ENCODE measurements around the gene KLHL29.

The KLHL29 gene

GRCh38 chr2:23698721-23699579, 314.0 kb downstream of the KLHL29 start:
- no peak for TF ChIP-seq CTCF (IDR thresholded peaks at IDR 0.05; ENCODE audit: insufficient read depth, missing control alignments)
- no peak for FAIRE-seq
- DNase-seq (ENCODE audit: insufficient read length, low spot score) = no peak

DNA sequence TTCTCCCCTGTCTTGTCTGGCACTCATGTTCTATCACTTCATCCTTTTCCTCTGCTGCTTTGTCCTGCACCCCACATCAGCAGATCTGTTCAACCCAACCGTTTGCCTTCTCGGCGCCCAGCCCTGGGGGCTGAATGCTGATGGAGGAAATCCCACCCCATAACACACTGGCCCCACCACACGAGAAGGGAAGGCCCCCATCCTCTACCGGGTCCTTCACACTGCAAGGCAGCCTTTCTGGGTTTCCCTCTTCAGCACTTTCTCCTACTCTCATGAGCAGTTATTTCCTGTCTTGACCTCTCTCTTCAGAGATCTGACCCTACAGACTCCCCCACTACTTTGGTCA, 314.6 kb downstream of the KLHL29 start:
- TF ChIP-seq CTCF (IDR thresholded peaks at IDR 0.05; ENCODE audit: insufficient read depth, missing control alignments) = no peak
- FAIRE-seq (no peak), DNase-seq (ENCODE audit: insufficient read length, low spot score) (no peak)

GRCh38 chr2:23700627-23701026, 315.6 kb downstream of the KLHL29 start:
- no peak for TF ChIP-seq CTCF (IDR thresholded peaks at IDR 0.05; ENCODE audit: insufficient read depth, missing control alignments)
- no peak for DNase-seq (ENCODE audit: insufficient read length, low spot score)
- FAIRE-seq = no peak

- TF ChIP-seq CTCF (IDR thresholded peaks at IDR 0.05; ENCODE audit: insufficient read depth, missing control alignments) = no peak
- FAIRE-seq (no peak), DNase-seq (ENCODE audit: insufficient read length, low spot score) (no peak)
These were observed 318.1 kb downstream of the KLHL29 start for GRCh38 chr2:23703037-23703582.

GRCh38 chr2:23703583-23704385, 318.8 kb downstream of the KLHL29 start:
- no peak for TF ChIP-seq CTCF (IDR thresholded peaks at IDR 0.05; ENCODE audit: insufficient read depth, missing control alignments)
- FAIRE-seq = no peak

DNA sequence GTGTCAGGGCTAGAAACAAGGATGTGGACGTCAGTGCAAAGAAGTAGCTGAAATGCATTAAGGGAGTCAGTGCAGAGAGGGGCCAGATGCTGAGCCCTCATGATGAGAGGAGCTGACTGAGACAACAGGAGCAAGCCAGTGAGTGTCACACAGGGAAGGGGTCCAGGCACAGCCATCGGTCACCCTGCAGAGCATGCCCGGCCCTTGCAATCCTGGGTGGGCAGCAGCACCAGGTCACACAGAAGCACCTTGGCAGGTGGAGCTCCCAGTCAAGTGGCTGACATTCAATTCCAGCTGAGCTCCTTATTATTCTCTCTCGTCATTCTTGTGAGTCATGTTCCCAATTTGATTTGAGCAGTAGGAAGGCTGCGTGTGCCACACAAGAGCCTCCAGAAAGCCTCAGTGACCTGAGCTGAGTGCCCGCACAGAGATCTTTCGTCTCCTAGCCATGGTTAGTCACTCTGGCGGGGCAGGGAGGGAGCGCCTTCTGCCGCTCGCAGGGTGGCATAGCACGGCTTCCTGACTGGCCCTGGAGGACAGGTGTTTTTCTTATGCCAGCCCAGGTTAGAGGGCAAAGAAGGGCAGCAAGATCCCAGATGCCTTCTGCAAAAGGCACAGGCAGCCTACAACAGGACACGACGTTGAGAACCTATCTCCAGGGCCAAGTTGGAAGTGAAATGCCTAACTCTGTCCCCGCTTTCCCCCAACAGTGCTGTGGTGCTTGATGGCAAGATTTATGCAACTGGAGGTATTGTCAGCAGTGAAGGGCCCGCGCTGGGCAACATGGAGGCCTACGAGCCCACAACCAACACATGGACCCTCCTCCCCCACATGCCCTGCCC, 321.0 kb downstream of the KLHL29 start:
- no peak for FAIRE-seq
- TF ChIP-seq CTCF (IDR thresholded peaks at IDR 0.05; ENCODE audit: insufficient read depth, missing control alignments) = no peak
- no peak for DNase-seq (ENCODE audit: insufficient read length, low spot score)

More at GRCh38 chr2:23703583-23704385, 318.8 kb downstream of the KLHL29 start:
- DNase-seq (ENCODE audit: insufficient read length, low spot score) = no peak

All from D721Med (cell line).